AG04449 (cell line): ENCODE data around the gene FBXL16.

Experiments used
- CTCF ChIA-PET: fragments of 350-600 bp; formaldehyde crosslinking; extraction: SDS; loops from one replicate; lab custom pipeline; 2021; ENCODE audit warnings: antibody characterized with exemption; lab: Yijun Ruan, JAX
- POLR2A ChIA-PET: fragments of 400-600, 350-600 bp; formaldehyde crosslinking; extraction: SDS; loops from one replicate; lab custom pipeline; 2020; ENCODE audit warnings: antibody characterized with exemption, inconsistent platforms; lab: Yijun Ruan, JAX
- DNase-seq: peaks from one replicate; pipeline ENCODE4 v3.0.0-alpha.2; 2010; ENCODE audit warnings: low read depth, low spot score
- H3K4me3 ChIP-seq: 2 replicates; pipeline ENCODE4 v1.5.1; 2011; ENCODE audit warnings: low read depth, mild to moderate bottlenecking, control low read depth, low read length
- TF ChIP-seq, protein P1 (sequence below): IDR thresholded peaks from one replicate; pipeline ENCODE4 v1.5.1; 2011; ENCODE audit warnings: mild to moderate bottlenecking, moderate library complexity, low read length, control low read depth, inconsistent platforms; ENCODE audit not compliant: insufficient read depth; ENCODE audit errors: missing control alignments

FBXL16 gene

DNA sequence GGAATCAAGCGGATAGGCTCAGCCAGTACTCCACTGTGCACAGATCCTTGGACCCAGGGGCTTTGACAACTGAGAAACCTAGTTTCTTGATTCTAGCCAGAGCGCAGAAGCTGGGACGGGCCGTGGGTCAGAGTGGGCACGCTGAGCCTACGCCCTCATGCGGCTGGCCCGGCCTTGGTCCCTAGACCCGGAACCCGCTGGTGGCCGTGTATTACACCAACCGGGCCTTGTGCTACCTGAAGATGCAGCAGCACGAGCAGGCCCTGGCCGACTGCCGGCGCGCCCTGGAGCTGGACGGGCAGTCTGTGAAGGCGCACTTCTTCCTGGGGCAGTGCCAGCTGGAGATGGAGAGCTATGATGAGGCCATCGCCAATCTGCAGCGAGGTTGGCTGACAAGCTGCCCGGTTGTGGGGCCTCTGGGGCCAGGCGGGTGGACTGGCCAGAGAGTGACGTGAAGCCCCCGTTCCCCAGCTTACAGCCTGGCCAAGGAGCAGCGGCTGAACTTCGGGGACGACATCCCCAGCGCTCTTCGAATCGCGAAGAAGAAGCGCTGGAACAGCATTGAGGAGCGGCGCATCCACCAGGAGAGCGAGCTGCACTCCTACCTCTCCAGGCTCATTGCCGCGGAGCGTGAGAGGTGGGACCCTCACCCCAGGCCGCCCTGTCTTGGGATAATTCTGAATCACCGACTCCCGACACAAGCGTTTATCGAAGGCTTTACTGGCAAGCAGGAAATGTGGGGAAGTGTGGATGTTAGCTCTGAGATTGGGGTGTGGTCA is 24.4 kb downstream of the FBXL16 start:
- DNase-seq = no peak
- CTCF ChIA-PET = interaction anchor here (0.8 to 3.2 kb wide), 5 partner anchors 10 to 290 kb away, joined by 3 to 21 read pairs (median 3); partner anchors contain the start of gene RHOT2
- POLR2A ChIA-PET = interaction anchor here (0.8 to 2.1 kb wide), 4 partner anchors 9 to 35 kb away, joined by 3 to 9 read pairs (median 3); partner anchors contain the start of genes WDR24 and WDR90
- peak overlapping the region; percentile 77 for H3K4me3 ChIP-seq
- TF ChIP-seq, protein P1, sequence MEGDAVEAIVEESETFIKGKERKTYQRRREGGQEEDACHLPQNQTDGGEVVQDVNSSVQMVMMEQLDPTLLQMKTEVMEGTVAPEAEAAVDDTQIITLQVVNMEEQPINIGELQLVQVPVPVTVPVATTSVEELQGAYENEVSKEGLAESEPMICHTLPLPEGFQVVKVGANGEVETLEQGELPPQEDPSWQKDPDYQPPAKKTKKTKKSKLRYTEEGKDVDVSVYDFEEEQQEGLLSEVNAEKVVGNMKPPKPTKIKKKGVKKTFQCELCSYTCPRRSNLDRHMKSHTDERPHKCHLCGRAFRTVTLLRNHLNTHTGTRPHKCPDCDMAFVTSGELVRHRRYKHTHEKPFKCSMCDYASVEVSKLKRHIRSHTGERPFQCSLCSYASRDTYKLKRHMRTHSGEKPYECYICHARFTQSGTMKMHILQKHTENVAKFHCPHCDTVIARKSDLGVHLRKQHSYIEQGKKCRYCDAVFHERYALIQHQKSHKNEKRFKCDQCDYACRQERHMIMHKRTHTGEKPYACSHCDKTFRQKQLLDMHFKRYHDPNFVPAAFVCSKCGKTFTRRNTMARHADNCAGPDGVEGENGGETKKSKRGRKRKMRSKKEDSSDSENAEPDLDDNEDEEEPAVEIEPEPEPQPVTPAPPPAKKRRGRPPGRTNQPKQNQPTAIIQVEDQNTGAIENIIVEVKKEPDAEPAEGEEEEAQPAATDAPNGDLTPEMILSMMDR = peak; percentile 29

DNA sequence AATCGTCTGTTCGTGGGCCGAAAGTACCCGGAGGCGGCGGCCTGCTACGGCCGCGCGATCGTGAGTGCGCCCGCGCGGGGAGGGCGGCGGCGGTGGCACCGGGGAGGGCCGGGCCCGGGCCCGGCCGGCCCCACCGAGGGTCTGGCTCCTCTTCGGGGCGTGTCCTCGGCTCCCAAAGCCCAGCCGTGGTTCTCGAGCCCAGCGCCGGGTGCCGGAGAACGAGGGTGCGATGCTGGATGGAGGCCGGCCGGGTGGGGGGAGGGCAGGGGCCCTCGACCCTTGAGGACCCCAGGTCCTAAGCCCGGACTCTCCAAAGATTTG is 25.0 kb downstream of the FBXL16 start:
- TF ChIP-seq, protein P1 = no peak
- no peak for DNase-seq
- POLR2A ChIA-PET = interaction anchor here (0.6 to 2.1 kb wide), 6 partner anchors 9 to 35 kb away, joined by 3 to 9 read pairs (median 3); partner anchors contain the start of genes WDR24 and WDR90
- H3K4me3 ChIP-seq = peak overlapping the region; percentile 77
- CTCF ChIA-PET = interaction anchor here (0.8 to 3.2 kb wide), 2 partner anchors 11 to 13 kb away, joined by 3 to 21 read pairs; partner anchors contain the start of gene RHOT2

DNA sequence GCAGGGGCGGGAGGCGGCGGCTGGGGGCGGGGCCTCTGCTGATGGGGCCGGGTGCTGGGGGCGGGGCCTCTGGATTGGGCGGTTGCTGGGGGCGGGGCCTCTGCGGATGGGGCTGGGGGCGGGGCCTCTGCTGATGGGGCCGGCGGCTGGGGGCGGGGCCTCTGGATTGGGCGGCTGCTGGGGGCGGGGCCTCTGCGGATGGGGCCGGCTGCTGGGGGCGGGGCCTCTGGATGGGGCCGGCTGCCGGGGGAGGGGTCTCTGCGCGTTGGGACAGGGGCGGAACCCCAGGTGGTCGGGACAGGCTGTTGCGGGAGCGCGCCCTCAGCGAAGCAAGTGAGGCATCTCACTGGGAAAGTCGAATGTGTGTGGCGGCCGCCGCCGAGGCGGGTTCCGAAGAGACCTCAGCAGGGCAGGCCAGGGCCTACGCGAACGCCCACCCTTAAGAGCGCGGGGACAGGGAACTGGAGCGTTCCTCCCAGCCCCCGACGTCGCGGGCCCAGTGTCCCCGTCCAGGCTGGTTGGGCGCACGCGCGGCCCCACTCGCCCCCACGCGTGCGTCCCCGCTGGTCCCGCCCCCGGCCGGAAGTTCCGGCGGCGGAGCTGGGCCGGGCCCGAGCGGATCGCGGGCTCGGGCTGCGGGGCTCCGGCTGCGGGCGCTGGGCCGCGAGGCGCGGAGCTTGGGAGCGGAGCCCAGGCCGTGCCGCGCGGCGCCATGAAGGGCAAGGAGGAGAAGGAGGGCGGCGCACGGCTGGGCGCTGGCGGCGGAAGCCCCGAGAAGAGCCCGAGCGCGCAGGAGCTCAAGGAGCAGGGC is 25.6 kb downstream of the FBXL16 start, which contains the start of gene STUB1:
Gene STUB1, plus strand, starts transcription at position 597 of the 811 bp plus-strand sequence. Its CDS starts 116 bp downstream, at position 713.
- POLR2A ChIA-PET = interaction anchor here (0.6 to 2.1 kb wide), 6 partner anchors 9 to 36 kb away, joined by 3 to 9 read pairs (median 4); partner anchors contain the start of gene WDR24
- DNase-seq = no peak
- peak within 1 kb of the TSS; percentile 77 for H3K4me3 ChIP-seq
- CTCF ChIA-PET = interaction anchor here (0.8 to 3.2 kb wide), 5 partner anchors 10 to 102 kb away, joined by 3 to 21 read pairs (median 3); partner anchors contain the start of gene RHOT2
- TF ChIP-seq, protein P1 = no peak

DNA sequence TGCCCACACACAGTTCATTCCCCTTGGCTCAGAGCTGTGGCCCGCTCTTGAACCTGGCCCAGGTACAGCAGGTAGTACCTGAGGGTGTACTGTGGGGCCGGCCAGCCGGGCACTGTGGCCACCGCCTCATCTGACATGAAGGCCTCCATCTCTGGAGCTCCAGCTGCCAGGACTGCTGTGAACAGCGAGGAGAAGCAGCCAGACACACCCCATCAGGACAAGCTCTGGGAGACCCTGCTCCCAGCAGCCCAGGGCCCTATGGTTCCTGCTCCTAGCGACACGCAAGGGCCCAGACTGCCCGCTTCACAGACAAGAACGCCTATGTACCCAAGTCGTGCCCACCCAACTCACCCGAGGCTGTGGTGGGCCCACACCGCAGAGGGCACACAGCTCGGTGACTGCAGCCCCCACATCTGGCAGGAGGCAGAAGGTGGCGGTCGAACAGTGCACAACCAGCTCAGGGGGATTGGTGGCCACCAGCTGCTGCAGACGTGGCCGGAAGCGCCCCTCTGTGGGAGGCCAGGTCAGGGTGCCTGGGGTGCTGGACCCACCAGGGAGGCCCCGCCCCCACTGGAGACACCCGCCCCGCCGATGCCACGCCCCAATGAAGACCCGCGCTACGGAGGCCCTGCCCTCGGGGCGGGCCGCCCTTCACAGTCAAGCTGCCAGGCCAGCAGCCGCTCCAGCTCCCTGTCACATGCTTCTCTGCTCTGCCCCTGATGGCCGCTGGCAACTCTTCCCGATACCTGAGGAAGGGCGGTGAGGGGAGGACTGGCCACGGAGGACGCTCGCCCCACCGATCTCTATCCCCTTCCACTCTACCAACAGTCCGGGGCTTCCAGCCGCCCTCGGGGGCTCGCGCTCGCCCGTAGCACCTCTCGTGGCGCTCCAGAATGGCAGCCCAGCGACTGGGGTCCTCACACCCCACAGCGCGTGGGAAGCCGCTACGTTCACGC is 26.5 kb downstream of the FBXL16 start:
- ChIA-PET POLR2A (interaction anchor here (0.7 to 1.4 kb wide), 3 partner anchors 10 to 30 kb away, joined by 3 to 6 read pairs (median 4); partner anchors contain the start of gene WDR90), CTCF (interaction anchor here (1.0 to 3.2 kb wide), 6 partner anchors 11 to 101 kb away, joined by 3 to 21 read pairs (median 3); partner anchors contain the start of gene RHOT2)
- TF ChIP-seq, protein P1 = no peak
- peak overlapping the region; percentile 62 for H3K4me3 ChIP-seq
- no peak for DNase-seq

DNA sequence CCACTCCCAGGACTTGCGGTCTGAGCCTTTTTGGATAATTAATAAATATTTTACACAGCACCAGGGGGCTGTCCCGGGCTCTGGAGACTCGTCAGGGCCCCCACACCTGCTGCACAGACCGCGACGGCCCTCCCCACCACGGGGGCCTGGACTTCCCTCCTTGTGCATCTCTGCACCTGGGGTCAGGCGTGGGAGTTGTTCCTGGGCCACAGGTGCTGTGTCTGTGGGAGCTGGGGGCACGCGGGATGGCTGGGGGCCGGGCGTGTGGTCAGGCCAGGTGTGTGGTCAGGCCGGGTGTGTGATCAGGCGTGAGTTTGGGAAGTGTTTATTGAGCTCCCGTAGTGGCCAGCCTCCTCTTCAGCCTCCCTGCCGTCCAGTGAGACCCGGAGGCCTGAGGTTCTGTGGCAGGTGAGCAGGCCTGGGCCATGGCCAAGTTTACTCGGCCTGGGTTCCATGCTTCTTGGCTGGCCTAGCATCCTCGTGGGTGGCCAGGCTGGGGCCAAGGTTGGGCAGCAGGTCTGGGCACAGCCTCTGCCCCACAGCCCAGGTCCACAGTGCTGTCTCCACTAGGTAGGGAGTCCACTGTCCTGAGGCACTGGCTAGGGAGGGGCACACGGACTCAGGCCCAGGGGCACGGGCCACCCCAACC is 27.3 kb downstream of the FBXL16 start:
- POLR2A ChIA-PET = interaction anchor here (1.0 kb wide), 1 partner anchor 9 kb away, joined by 6 read pairs; no protein-coding TSS in a partner anchor
- H3K4me3 ChIP-seq = no peak overlapping the region
- CTCF ChIA-PET = interaction anchor here (1.1 to 3.2 kb wide), 5 partner anchors 10 to 99 kb away, joined by 3 to 21 read pairs (median 3); partner anchors contain the start of gene RHOT2
- no peak for DNase-seq
- TF ChIP-seq, protein P1 = no peak
